GM23338 (cell line): ENCODE measurements around the gene NCR1. TPM values are rescaled to one million over a fixed set of nuclear protein-coding genes. Genes with fewer than 3 reads are reported as not detected.
A peak's percentile ranks its signal among the peaks of the same experiment; 100 is the strongest.

ENCODE experiments used
- ATAC-seq: fragments of 200-7000 bp; cut with Tn5 transposase; 3 replicates; pipeline ENCODE4 v1.9.1; 2020
- DNase-seq: peaks from one replicate; pipeline ENCODE4 v3.0.0-alpha.2; 2015; ENCODE audit warnings: low spot score
- H2AFZ ChIP-seq: fragments of 200-600 bp; sonication (generic); 2 replicates; pipeline ENCODE4 v1.8.0; 2016; ENCODE audit warnings: antibody characterized with exemption, mild to moderate bottlenecking, moderate library complexity
- H3F3A ChIP-seq: fragments of 200-600 bp; sonication (generic); replicated peaks from 2 replicates; pipeline ENCODE4 v1.8.0; 2017; ENCODE audit warnings: antibody characterized with exemption, mixed run types, low read depth
- H3K27ac ChIP-seq: fragments of 200-600 bp; sonication (generic); 2 replicates; pipeline ENCODE4 v1.6.1; 2016; ENCODE audit warnings: low read depth
- H3K27me3 ChIP-seq: fragments of 200-600 bp; sonication (generic); 2 replicates; pipeline ENCODE4 v1.8.0; 2016; ENCODE audit warnings: mild to moderate bottlenecking, mixed run types, moderate library complexity; ENCODE audit not compliant: insufficient read depth
- H3K36me3 ChIP-seq: fragments of 200-600 bp; sonication (generic); 2 replicates; pipeline ENCODE4 v1.8.0; 2016; ENCODE audit warnings: mild to moderate bottlenecking; ENCODE audit not compliant: insufficient read depth
- H3K4me1 ChIP-seq: fragments of 200-600 bp; sonication (generic); 2 replicates; pipeline ENCODE4 v1.8.0; 2016; ENCODE audit warnings: mild to moderate bottlenecking, moderate library complexity; ENCODE audit not compliant: insufficient read depth
- H3K4me2 ChIP-seq: fragments of 200-600 bp; sonication (generic); 2 replicates; pipeline ENCODE4 v1.7.1; 2017; ENCODE audit warnings: mixed run types
- H3K4me3 ChIP-seq: fragments of 200-600 bp; sonication (generic); 2 replicates; pipeline ENCODE4 v1.6.1; 2016; ENCODE audit warnings: mixed run types
- H3K79me2 ChIP-seq: fragments of 200-600 bp; sonication (generic); replicated peaks from 2 replicates; pipeline ENCODE4 v1.8.0; 2017; ENCODE audit warnings: mild to moderate bottlenecking; ENCODE audit not compliant: insufficient read depth
- H3K9me2 ChIP-seq: fragments of 200-600 bp; sonication (generic); 2 replicates; pipeline ENCODE4 v1.8.0; 2017; ENCODE audit not compliant: insufficient read depth
- H4K20me1 ChIP-seq: fragments of 200-600 bp; sonication (generic); replicated peaks from 2 replicates; pipeline ENCODE4 v1.8.0; 2017; ENCODE audit warnings: mild to moderate bottlenecking; ENCODE audit not compliant: insufficient read depth
- H3K27ac Mint-ChIP-seq: 2 replicates; pipeline ENCODE4 v1.8.0; 2020; ENCODE audit warnings: inconsistent platforms, mild to moderate bottlenecking, moderate library complexity, mixed read lengths
- H3K27me3 Mint-ChIP-seq: 3 replicates; pipeline ENCODE4 v1.8.0; 2022; ENCODE audit warnings: low read depth, mild to moderate bottlenecking, moderate library complexity, mixed read lengths, inconsistent platforms; ENCODE audit not compliant: insufficient read depth, poor library complexity
- H3K36me3 Mint-ChIP-seq: 3 replicates; pipeline ENCODE4 v1.8.0; 2021; ENCODE audit warnings: low read depth, mild to moderate bottlenecking, inconsistent platforms, moderate library complexity, mixed read lengths
- H3K4me1 Mint-ChIP-seq: 3 replicates; pipeline ENCODE4 v1.8.0; 2020; ENCODE audit warnings: mild to moderate bottlenecking, inconsistent platforms, mixed read lengths
- H3K4me3 Mint-ChIP-seq: 3 replicates; pipeline ENCODE4 v1.8.0; 2021; ENCODE audit warnings: moderate library complexity, mild to moderate bottlenecking, inconsistent platforms, mixed read lengths
- H3K9me3 Mint-ChIP-seq: 3 replicates; pipeline ENCODE4 v1.8.0; 2020; ENCODE audit warnings: moderate library complexity, mild to moderate bottlenecking, inconsistent platforms, mixed read lengths
- CREB1 ChIP-seq: fragments of 250-450 bp; sonication (Bioruptor Pico); IDR thresholded peaks from 2 replicates; pipeline ENCODE4 v1.5.0; 2020; ENCODE audit warnings: low read depth, mild to moderate bottlenecking, moderate library complexity
- CTCF ChIP-seq, 2 experiments: fragments of 200-600 bp in 1 of 2; sonication (generic) in 1 of 2; conservative IDR thresholded peaks; 2 replicates each; pipeline versions ENCODE4 v1.5.1 to v1.6.1; 2016 to 2017; ENCODE audit warnings: antibody characterized with exemption in 2 of 2, low read depth in 2 of 2, mild to moderate bottlenecking in 2 of 2, moderate library complexity in 1 of 2
- ETS1 ChIP-seq: IDR thresholded peaks from 2 replicates; pipeline ENCODE4 v1.6.1; 2016; ENCODE audit warnings: antibody characterized with exemption
- EZH2 ChIP-seq: fragments of 200-600 bp; sonication (generic); IDR thresholded peaks from one replicate; pipeline ENCODE4 v1.8.0; 2017; ENCODE audit warnings: antibody characterized with exemption, mild to moderate bottlenecking, low read depth; ENCODE audit not compliant: unreplicated experiment
- EZH2phosphoT487 ChIP-seq: fragments of 200-600 bp; sonication (generic); IDR thresholded peaks from one replicate; pipeline ENCODE4 v1.8.1; 2018; ENCODE audit warnings: antibody characterized with exemption; ENCODE audit not compliant: unreplicated experiment
- JUNB ChIP-seq: IDR thresholded peaks from one replicate; pipeline ENCODE4 v1.6.1; 2016; ENCODE audit warnings: antibody characterized with exemption; ENCODE audit not compliant: unreplicated experiment
- NANOG ChIP-seq: IDR thresholded peaks from 2 replicates; pipeline ENCODE4 v1.6.1; 2016; ENCODE audit warnings: antibody characterized with exemption, borderline replicate concordance
- POLR2AphosphoS5 ChIP-seq: IDR thresholded peaks from 2 replicates; pipeline ENCODE4 v1.6.1; 2016; ENCODE audit warnings: antibody characterized with exemption, low read depth
- REST ChIP-seq: IDR thresholded peaks from one replicate; pipeline ENCODE4 v1.6.1; 2018; ENCODE audit warnings: antibody characterized with exemption; ENCODE audit not compliant: unreplicated experiment
- STAT1 ChIP-seq: IDR thresholded peaks from one replicate; pipeline ENCODE4 v1.6.1; 2016; ENCODE audit warnings: antibody characterized with exemption; ENCODE audit not compliant: unreplicated experiment
- ZNF114 ChIP-seq: fragments of 250-450 bp; sonication (Bioruptor Pico); IDR thresholded peaks from 2 replicates; pipeline ENCODE4 v1.5.0; 2020; ENCODE audit warnings: mild to moderate bottlenecking, moderate library complexity
- ZNF331 ChIP-seq: fragments of 250-450 bp; sonication (Bioruptor Pico); IDR thresholded peaks from 2 replicates; pipeline ENCODE4 v1.5.0; 2020; ENCODE audit warnings: low read depth, mild to moderate bottlenecking, moderate library complexity
- ZNF462 ChIP-seq: fragments of 250-450 bp; sonication (Bioruptor Pico); IDR thresholded peaks from 2 replicates; pipeline ENCODE4 v1.5.0; 2020; ENCODE audit warnings: mild to moderate bottlenecking, moderate library complexity
- polyA plus RNA-seq: library from polyadenylated mRNA; unstranded; fragments of >200 nt; fragmentation: Nextera tagmentation; extraction: Ambion mirVana; gene quantifications from 2 replicates; pipeline ENCODE4 v1.2.1, GENCODE V29; 2016
- total RNA-seq: library from RNA; depleted of rRNA; stranded (reverse); fragments of >200 nt; shearing (Covaris generic); gene quantifications from 2 replicates; pipeline ENCODE4 v1.2.3, GENCODE V29; 2014

NCR1 gene
- total and polyA plus RNA-seq, 2 experiments from 2014 or later: 1.8 to 2.0 TPM

- H3K79me2 ChIP-seq: no peaks in the 10 kb centered on the region
- peak overlapping the region; percentile 80 for H2AFZ ChIP-seq
- H3K9me2 ChIP-seq: no peaks in the 10 kb centered on the region
- no peak overlapping the region for H3K4me2 ChIP-seq
- Mint-ChIP-seq H3K27ac (no peak overlapping the region), H3K9me3 (peaks cover 34% of the 10 kb centered on the region), H3K36me3 (no peaks in the 10 kb centered on the region), H3K4me3 (no peak overlapping the region), H3K27me3 (peaks cover 11% of the 10 kb centered on the region), H3K4me1 (no peaks in the 10 kb centered on the region)
- TF ChIP-seq NANOG (no peak), CREB1 (CRISPR knock-in tag) (no peak), CTCF (conservative IDR thresholded peaks at IDR 0.05; ENCODE audit: low read depth in 2 of 2) (no peak), EZH2 (no peak), JUNB (no peak), ZNF114 (CRISPR knock-in tag) (no peak), POLR2AphosphoS5 (no peak), ZNF331 (CRISPR knock-in tag) (no peak), STAT1 (no peak), ETS1 (no peak), EZH2phosphoT487 (no peak), ZNF462 (no peak), REST (no peak)
- no peak for ATAC-seq
- no peaks in the 10 kb centered on the region for H4K20me1 ChIP-seq
- H3K4me1 ChIP-seq: peaks cover 7% of the 10 kb centered on the region
- no peak overlapping the region for H3K4me3 ChIP-seq
- H3K27me3 ChIP-seq: no peaks in the 10 kb centered on the region; the same call in 1 of the 2 replicates
- H3F3A ChIP-seq: no peaks in the 10 kb centered on the region
- DNase-seq: no peak
- H3K36me3 ChIP-seq: no peaks in the 10 kb centered on the region
- H3K27ac ChIP-seq: no peak overlapping the region
These were observed 22.7 kb upstream of the NCR1 start for GRCh38 chr19:54883228-54883627.
